Measurements from ENCODE around the gene ARHGEF17. TPM values are rescaled to one million over a fixed set of nuclear protein-coding genes. Genes with fewer than 3 reads are reported as not detected.

Gene ARHGEF17
- total and polyA plus RNA-seq, 2 of the 8 experiments (the other 6 are each of a cell fraction or from before 2014, with no cell fraction given), result 11.3 to 14.6 TPM

GRCh38 chr11:73274722-73275380 lies 33.2 kb upstream of the ARHGEF17 start:
- Histone ChIP-seq H3K14ac (ENCODE audit: insufficient read length) (no peak overlapping the region), H3K23ac (ENCODE audit: insufficient read length) (no peak overlapping the region), H2BK12ac (ENCODE audit: low read depth, low read length) (no peak overlapping the region; the same call in 1 of the 2 replicates), H4K5ac (ENCODE audit: insufficient read length, low read depth, low read length) (no peak overlapping the region), H3K9me3 (ENCODE audit: insufficient read depth in 2 of 2, low read depth in 1 of 2, low read length in 1 of 2) (no peaks in the 10 kb centered on the region), H3K79me2 (ENCODE audit: control insufficient read depth in 1 of 2, insufficient read depth in 2 of 2, low read length in 2 of 2) (no peaks in the 10 kb centered on the region), H4K8ac (ENCODE audit: extremely low read depth, insufficient read depth, low read length) (no peak overlapping the region), H2BK15ac (ENCODE audit: low read length) (no peak overlapping the region), H2BK120ac (replicated peaks; ENCODE audit: low read depth, low read length) (no peak overlapping the region), H3K27me3 (replicated peaks in 1 of 4; ENCODE audit: control insufficient read depth in 3 of 4, extremely low read depth in 1 of 4, insufficient read depth in 3 of 4, low read length in 3 of 4) (no peaks in the 10 kb centered on the region; a peak in 1 of 7 replicates), H2BK20ac (ENCODE audit: low read length) (no peak overlapping the region), H2BK5ac (ENCODE audit: low read depth, low read length) (no peak overlapping the region), H3K4ac (replicated peaks; ENCODE audit: insufficient read length, low read depth, low read length) (no peak overlapping the region), H3K4me3 (ENCODE audit: extremely low read depth in 1 of 4, insufficient read depth in 2 of 4, low read depth in 3 of 4, low read length in 4 of 4) (no peak overlapping the region), H2AFZ (ENCODE audit: low read length) (no peak overlapping the region; the same call in 1 of the 2 replicates), H2AK5ac (ENCODE audit: low read depth, low read length) (no peak overlapping the region), H3K4me2 (ENCODE audit: insufficient read depth in 1 of 2, low read depth in 2 of 2, low read length in 2 of 2) (no peak overlapping the region), H3K18ac (ENCODE audit: extremely low read depth, low read length) (no peak overlapping the region), H3K79me1 (ENCODE audit: low read depth, low read length) (no peaks in the 10 kb centered on the region), H3K4me1 (replicated peaks in 1 of 4; ENCODE audit: control insufficient read depth in 3 of 4, insufficient read depth in 4 of 4, low read length in 3 of 4) (peaks cover 0 to 9% (median 6%) of the 10 kb centered on the region in 4 experiments; a peak in 4 of 7 replicates), H3K9ac (replicated peaks in 1 of 4; ENCODE audit: extremely low read depth in 1 of 4, low read depth in 3 of 4, low read length in 3 of 4) (no peak overlapping the region), H4K20me1 (replicated peaks in 1 of 2; ENCODE audit: control insufficient read depth in 1 of 2, insufficient read depth in 2 of 2, low read length in 2 of 2) (no peaks in the 10 kb centered on the region), H4K91ac (replicated peaks; ENCODE audit: insufficient read length, low read length) (no peak overlapping the region), H3K36me3 (ENCODE audit: control insufficient read depth in 2 of 4, insufficient read depth in 4 of 4, low read length in 3 of 4) (no peaks in the 10 kb centered on the region), H3K27ac (ENCODE audit: low read depth, low read length) (no peak overlapping the region), H3K56ac (replicated peaks; ENCODE audit: insufficient read length, low read depth, low read length) (no peak overlapping the region), H3K23me2 (ENCODE audit: low read depth, low read length) (no peaks in the 10 kb centered on the region)
- POLR2A ChIA-PET (ENCODE audit: partially characterized antibody), result no interaction called here
- DNase-seq (ENCODE audit: low read depth in 1 of 2, low spot score in 2 of 2) (no peak), FAIRE-seq (no peak)
- WGBS, 2 experiments (ENCODE audit: extremely low coverage in 1 of 2, insufficient coverage in 1 of 2, insufficient read length in 1 of 2, insufficient replicate concordance in 2 of 2, low coverage in 1 of 2, low lambda C conversion rate in 2 of 2, missing lambda C conversion rate in 1 of 2), result 90% methylated on average over 11 of the region's 11 CpGs; no CpG with 5 or more reads in 1 of the 2 experiments
- CTCF ChIA-PET (ENCODE audit: partially characterized antibody), result interaction anchor here (0.7 to 16.5 kb wide), 10 partner anchors 8 to 783 kb away, joined by 3 to 173 read pairs (median 4); no protein-coding TSS in a partner anchor
- TF ChIP-seq BCL11A (IDR thresholded peaks at IDR 0.05; ENCODE audit: low read depth in 2 of 2, low read length in 2 of 2), result no peak
- TF ChIP-seq JUND (IDR thresholded peaks at IDR 0.05; ENCODE audit: low read length), result no peak
- no peak for TF ChIP-seq KDM1A (IDR thresholded peaks at IDR 0.05; ENCODE audit: borderline replicate concordance, low read length)
- no peak for TF ChIP-seq RFX5 (IDR thresholded peaks at IDR 0.05; ENCODE audit: borderline replicate concordance, low read depth, low read length)
- no peak for TF ChIP-seq NANOG (IDR thresholded peaks at IDR 0.05; ENCODE audit: insufficient read depth, low read depth, low read length, poor library complexity, severe bottlenecking)
- TF ChIP-seq CTCF (IDR thresholded peaks at IDR 0.05; ENCODE audit: control extremely low read depth in 1 of 3, insufficient read depth in 1 of 3, low read depth in 1 of 3, low read length in 3 of 3), result no peak
- TF ChIP-seq RBBP5 (IDR thresholded peaks at IDR 0.05; ENCODE audit: borderline replicate concordance, low read depth, low read length), result no peak
- no peak for TF ChIP-seq CBX5 (IDR thresholded peaks at IDR 0.05; ENCODE audit: low read depth, low read length)
- no peak for TF ChIP-seq TEAD4 (IDR thresholded peaks at IDR 0.05; ENCODE audit: low read depth, low read length)

Data from H1 (cell line).